Measurements from ENCODE around the gene FPR1.

FPR1 gene

GRCh38 chr19:51746731-51747130 lies 4.9 kb downstream of the FPR1 start:
- no peak overlapping the region for H2AFZ ChIP-seq (ENCODE audit: low read depth, low read length, severe bottlenecking)
- H3K27ac ChIP-seq (ENCODE audit: low read depth, low read length), result no peak overlapping the region
- H3K79me2 ChIP-seq (ENCODE audit: insufficient read depth, low read length), result no peaks in the 10 kb centered on the region
- H3F3A ChIP-seq (ENCODE audit: insufficient read depth), result no peaks in the 10 kb centered on the region
- H3K9ac ChIP-seq (ENCODE audit: low read length), result no peak overlapping the region
- H4K20me1 ChIP-seq (ENCODE audit: low read depth, low read length), result no peaks in the 10 kb centered on the region
- H3K36me3 ChIP-seq (ENCODE audit: low read length), result no peaks in the 10 kb centered on the region
- H3K4me2 ChIP-seq (ENCODE audit: low read depth, low read length, poor library complexity, severe bottlenecking), result no peak overlapping the region
- H3K9me2 ChIP-seq (replicated peaks; ENCODE audit: insufficient read depth, low read length), result no peaks in the 10 kb centered on the region
- no peaks in the 10 kb centered on the region for H3K27me3 ChIP-seq (ENCODE audit: low read length)
- TF ChIP-seq CTCF (IDR thresholded peaks at IDR 0.05; ENCODE audit: insufficient read depth, low read length, poor library complexity, severe bottlenecking) (no peak), EZH2phosphoT487 (conservative IDR thresholded peaks at IDR 0.05; ENCODE audit: low read length) (no peak)
- H3K9me3 ChIP-seq (ENCODE audit: insufficient read depth, low read length), result no peaks in the 10 kb centered on the region
- H3K4me3 ChIP-seq (ENCODE audit: insufficient read depth, low read length, poor library complexity, severe bottlenecking), result no peak overlapping the region

- Histone ChIP-seq H3K9me2 (replicated peaks; ENCODE audit: insufficient read depth, low read length) (no peaks in the 10 kb centered on the region), H3K27ac (ENCODE audit: low read depth, low read length) (no peak overlapping the region), H3K9me3 (ENCODE audit: insufficient read depth, low read length) (no peaks in the 10 kb centered on the region), H3K4me3 (ENCODE audit: insufficient read depth, low read length, poor library complexity, severe bottlenecking) (no peak overlapping the region), H3K79me2 (ENCODE audit: insufficient read depth, low read length) (no peaks in the 10 kb centered on the region), H4K20me1 (ENCODE audit: low read depth, low read length) (no peaks in the 10 kb centered on the region), H3K9ac (ENCODE audit: low read length) (no peak overlapping the region), H2AFZ (ENCODE audit: low read depth, low read length, severe bottlenecking) (no peak overlapping the region), H3F3A (ENCODE audit: insufficient read depth) (no peaks in the 10 kb centered on the region), H3K27me3 (ENCODE audit: low read length) (no peaks in the 10 kb centered on the region), H3K4me2 (ENCODE audit: low read depth, low read length, poor library complexity, severe bottlenecking) (no peak overlapping the region), H3K36me3 (ENCODE audit: low read length) (no peaks in the 10 kb centered on the region)
- TF ChIP-seq CTCF (IDR thresholded peaks at IDR 0.05; ENCODE audit: insufficient read depth, low read length, poor library complexity, severe bottlenecking) (no peak), EZH2phosphoT487 (conservative IDR thresholded peaks at IDR 0.05; ENCODE audit: low read length) (no peak)
Observed at GRCh38 chr19:51743405-51743804, 8.3 kb downstream of the FPR1 start.

GRCh38 chr19:51742789-51743188 lies 8.9 kb downstream of the FPR1 start:
- H3K9ac ChIP-seq (ENCODE audit: low read length), result no peak overlapping the region
- no peaks in the 10 kb centered on the region for H3K36me3 ChIP-seq (ENCODE audit: low read length)
- no peak overlapping the region for H2AFZ ChIP-seq (ENCODE audit: low read depth, low read length, severe bottlenecking)
- no peak for TF ChIP-seq EZH2phosphoT487 (conservative IDR thresholded peaks at IDR 0.05; ENCODE audit: low read length)
- no peak for TF ChIP-seq CTCF (IDR thresholded peaks at IDR 0.05; ENCODE audit: insufficient read depth, low read length, poor library complexity, severe bottlenecking)
- no peaks in the 10 kb centered on the region for H3K27me3 ChIP-seq (ENCODE audit: low read length)
- no peaks in the 10 kb centered on the region for H3K79me2 ChIP-seq (ENCODE audit: insufficient read depth, low read length)
- no peaks in the 10 kb centered on the region for H3K9me3 ChIP-seq (ENCODE audit: insufficient read depth, low read length)
- no peak overlapping the region for H3K4me2 ChIP-seq (ENCODE audit: low read depth, low read length, poor library complexity, severe bottlenecking)
- no peak overlapping the region for H3K4me3 ChIP-seq (ENCODE audit: insufficient read depth, low read length, poor library complexity, severe bottlenecking)
- no peak overlapping the region for H3K27ac ChIP-seq (ENCODE audit: low read depth, low read length)
- no peaks in the 10 kb centered on the region for H3F3A ChIP-seq (ENCODE audit: insufficient read depth)
- H4K20me1 ChIP-seq (ENCODE audit: low read depth, low read length), result no peaks in the 10 kb centered on the region
- H3K9me2 ChIP-seq (replicated peaks; ENCODE audit: insufficient read depth, low read length), result no peaks in the 10 kb centered on the region
